H1 (cell line): ENCODE data around the gene FAM13C. TPM values are rescaled to one million over a fixed set of nuclear protein-coding genes. Genes with fewer than 3 reads are reported as not detected.

Source experiments
- FOSL1 ChIP-seq: IDR thresholded peaks from 2 replicates; pipeline ENCODE4 v1.6.1; 2011; ENCODE audit warnings: mild to moderate bottlenecking, low read depth, low read length, moderate library complexity; ENCODE audit not compliant: insufficient read depth
- HDAC2 ChIP-seq, 2 experiments: fragments of 300-600 bp in 1 of 2; sonication (generic) in 1 of 2; IDR thresholded peaks; 2 replicates each; pipeline ENCODE4 v1.6.1; 2011 to 2012; ENCODE audit warnings: low read depth in 2 of 2, low read length in 2 of 2, mild to moderate bottlenecking in 2 of 2, moderate library complexity in 2 of 2, borderline replicate concordance in 1 of 2, inconsistent platforms in 1 of 2
- KDM4A ChIP-seq: IDR thresholded peaks from one replicate; pipeline ENCODE4 v1.7.1; 2012; ENCODE audit warnings: low read depth, mild to moderate bottlenecking, moderate library complexity, low read length, inconsistent platforms; ENCODE audit not compliant: severe bottlenecking
- POLR2AphosphoS5 ChIP-seq: IDR thresholded peaks from 2 replicates; pipeline ENCODE4 v1.6.1; 2011; ENCODE audit warnings: low read depth, low read length
- RAD21 ChIP-seq, 2 experiments: IDR thresholded peaks in 1 of 2; conservative IDR thresholded peaks in 1 of 2; 2 replicates each; pipeline ENCODE4 v1.6.1; 2011; ENCODE audit warnings: low read depth in 2 of 2, low read length in 2 of 2, improper control_type of control experiment in 1 of 2, inconsistent platforms in 1 of 2, mild to moderate bottlenecking in 1 of 2, moderate library complexity in 1 of 2
- SRF ChIP-seq: IDR thresholded peaks from 2 replicates; pipeline ENCODE4 v1.6.1; 2011; ENCODE audit warnings: mild to moderate bottlenecking, low read depth, low read length, moderate library complexity
- polyA plus RNA-seq, 7 experiments: library from polyadenylated mRNA; depleted of rRNA in 3 of 7; stranded (reverse) in 5 of 7; unstranded in 2 of 7; fragments of >200 nt in 5 of 7; fragments of 200-250 nt in 2 of 7; gene quantifications; 1 replicate in 5 of 7; 2 replicates in 1 of 7; 4 replicates in 1 of 7; pipeline versions ENCODE4 v1.2.1 to v1.2.3, GENCODE V29; 2011 to 2013; ENCODE audit warnings: missing spikeins in 2 of 7, mixed read lengths in 2 of 7
- total RNA-seq: library from RNA; stranded (reverse); fragmentation: NEBNext Ultra II Directional; extraction: Animal tissue kit (Norgen Biotek cat#: 25700); gene quantifications from 2 replicates; pipeline ENCODE4 v1.2.1, GENCODE V29; 2021
- TF ChIP-seq, protein P1 (sequence below): IDR thresholded peaks from 2 replicates; pipeline ENCODE4 v1.6.1; 2012; ENCODE audit warnings: inconsistent platforms

Gene FAM13C
- total and polyA plus RNA-seq, 2 of the 8 experiments (the other 6 are each of a cell fraction or from before 2014, with no cell fraction given): 0.56 to 0.62 TPM

DNA sequence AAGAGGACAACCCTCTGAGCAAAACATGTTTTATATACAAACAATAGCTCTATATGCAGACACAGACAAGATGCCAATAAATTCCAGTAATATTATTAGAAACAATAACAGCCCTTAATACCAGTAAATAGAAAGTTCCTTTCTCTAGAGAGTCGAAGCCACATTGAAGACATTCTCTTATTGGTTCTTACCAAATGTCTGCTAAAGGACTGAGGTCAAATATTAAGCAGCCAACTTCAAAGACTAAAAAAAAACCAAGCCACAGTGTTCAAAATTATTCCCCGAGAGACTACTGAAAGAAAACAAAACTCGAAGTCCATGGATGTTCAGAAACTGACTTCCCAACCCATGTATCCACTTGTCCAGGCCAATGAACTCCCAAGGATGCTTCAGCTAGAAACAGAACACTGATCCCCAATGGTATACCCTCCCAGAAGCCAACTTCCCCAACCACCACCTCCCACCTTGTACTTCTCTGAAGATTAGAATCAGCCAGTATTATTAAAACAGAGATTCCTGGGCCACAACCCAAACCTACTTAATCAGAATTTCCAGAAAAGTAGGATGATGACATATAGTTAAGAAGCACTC, 51.9 kb downstream of the FAM13C start (continued):
- no peak for TF ChIP-seq FOSL1
- no peak for TF ChIP-seq KDM4A
- no peak for TF ChIP-seq HDAC2 (IDR thresholded peaks at IDR 0.05; ENCODE audit: borderline replicate concordance in 1 of 2, low read depth in 2 of 2, low read length in 2 of 2)
- TF ChIP-seq RAD21 (IDR thresholded peaks at IDR 0.05 in 1 of 2, conservative IDR thresholded peaks at IDR 0.05 in 1 of 2; ENCODE audit: low read depth in 2 of 2, low read length in 2 of 2): no peak
- TF ChIP-seq SRF: no peak
- TF ChIP-seq, protein P1, sequence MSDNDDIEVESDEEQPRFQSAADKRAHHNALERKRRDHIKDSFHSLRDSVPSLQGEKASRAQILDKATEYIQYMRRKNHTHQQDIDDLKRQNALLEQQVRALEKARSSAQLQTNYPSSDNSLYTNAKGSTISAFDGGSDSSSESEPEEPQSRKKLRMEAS: no peak
- TF ChIP-seq POLR2AphosphoS5: no peak
- TF ChIP-seq, all 59 proteins: peak for 0
